ENCODE results near the gene GPA33. TPM values are rescaled to one million over a fixed set of nuclear protein-coding genes. Genes with fewer than 3 reads are reported as not detected.

GPA33 gene
- total and polyA plus RNA-seq, 4 donors, result 0.26 to 1.5 (median 0.70) TPM

- peaks cover 0 to 2% (median 0%) of the 10 kb centered on the region in 4 donors for H3K9me3 ChIP-seq (ENCODE audit: control insufficient read depth in 4 of 4, insufficient read depth in 3 of 4, low read length in 3 of 4)
- H3K27ac ChIP-seq (ENCODE audit: low read depth in 1 of 2, low read length in 1 of 2), result peak overlapping the region in 1 of 2 donors; percentile 69
- no peaks in the 10 kb centered on the region for H3K36me3 ChIP-seq (ENCODE audit: control insufficient read depth in 4 of 4, insufficient read depth in 4 of 4, low read length in 4 of 4)
- TF ChIP-seq, protein P1, sequence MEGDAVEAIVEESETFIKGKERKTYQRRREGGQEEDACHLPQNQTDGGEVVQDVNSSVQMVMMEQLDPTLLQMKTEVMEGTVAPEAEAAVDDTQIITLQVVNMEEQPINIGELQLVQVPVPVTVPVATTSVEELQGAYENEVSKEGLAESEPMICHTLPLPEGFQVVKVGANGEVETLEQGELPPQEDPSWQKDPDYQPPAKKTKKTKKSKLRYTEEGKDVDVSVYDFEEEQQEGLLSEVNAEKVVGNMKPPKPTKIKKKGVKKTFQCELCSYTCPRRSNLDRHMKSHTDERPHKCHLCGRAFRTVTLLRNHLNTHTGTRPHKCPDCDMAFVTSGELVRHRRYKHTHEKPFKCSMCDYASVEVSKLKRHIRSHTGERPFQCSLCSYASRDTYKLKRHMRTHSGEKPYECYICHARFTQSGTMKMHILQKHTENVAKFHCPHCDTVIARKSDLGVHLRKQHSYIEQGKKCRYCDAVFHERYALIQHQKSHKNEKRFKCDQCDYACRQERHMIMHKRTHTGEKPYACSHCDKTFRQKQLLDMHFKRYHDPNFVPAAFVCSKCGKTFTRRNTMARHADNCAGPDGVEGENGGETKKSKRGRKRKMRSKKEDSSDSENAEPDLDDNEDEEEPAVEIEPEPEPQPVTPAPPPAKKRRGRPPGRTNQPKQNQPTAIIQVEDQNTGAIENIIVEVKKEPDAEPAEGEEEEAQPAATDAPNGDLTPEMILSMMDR (IDR thresholded peaks at IDR 0.05; ENCODE audit: control extremely low read depth, extremely low read depth), result no peak
- no peak overlapping the region for H3K9ac ChIP-seq (ENCODE audit: insufficient read depth in 1 of 2, low read length in 2 of 2)
- H3K4me1 ChIP-seq (ENCODE audit: control insufficient read depth in 5 of 5, insufficient read depth in 5 of 5, low read length in 5 of 5), result peaks cover 0 to 20% (median 0%) of the 10 kb centered on the region in 5 donors
- ATAC-seq (ENCODE audit: insufficient read depth, low FRiP score) (no peak), DNase-seq (no peak)
- no peaks in the 10 kb centered on the region for H3K27me3 ChIP-seq (ENCODE audit: control insufficient read depth in 3 of 3, insufficient read depth in 3 of 3, low read length in 2 of 3)
- no peak overlapping the region for H3K4me3 ChIP-seq
Measured at GRCh38 chr1:167107456-167107855, 17.3 kb upstream of the GPA33 start.

GRCh38 chr1:167106119-167106461 lies 15.9 kb upstream of the GPA33 start:
- Histone ChIP-seq H3K9me3 (ENCODE audit: control insufficient read depth in 4 of 4, insufficient read depth in 3 of 4, low read length in 3 of 4) (peaks cover 0 to 2% (median 0%) of the 10 kb centered on the region in 4 donors), H3K27ac (ENCODE audit: low read depth in 1 of 2, low read length in 1 of 2) (peak overlapping the region in 1 of 2 donors; percentile 12), H3K36me3 (ENCODE audit: control insufficient read depth in 4 of 4, insufficient read depth in 4 of 4, low read length in 4 of 4) (no peaks in the 10 kb centered on the region), H3K4me3 (no peak overlapping the region), H3K27me3 (ENCODE audit: control insufficient read depth in 3 of 3, insufficient read depth in 3 of 3, low read length in 2 of 3) (no peaks in the 10 kb centered on the region), H3K9ac (ENCODE audit: insufficient read depth in 1 of 2, low read length in 2 of 2) (no peak overlapping the region), H3K4me1 (ENCODE audit: control insufficient read depth in 5 of 5, insufficient read depth in 5 of 5, low read length in 5 of 5) (peaks cover 0 to 20% (median 0%) of the 10 kb centered on the region in 5 donors)
- WGBS, 2 donors, result 77 to 78% methylated on average over 4 of the region's 4 CpGs
- ATAC-seq (ENCODE audit: insufficient read depth, low FRiP score), result no peak
- DNase-seq, result no peak
- TF ChIP-seq, protein P1 (IDR thresholded peaks at IDR 0.05; ENCODE audit: control extremely low read depth, extremely low read depth), result no peak

- TF ChIP-seq, protein P1 (IDR thresholded peaks at IDR 0.05; ENCODE audit: control extremely low read depth, extremely low read depth), result no peak
- DNase-seq (no peak), ATAC-seq (ENCODE audit: insufficient read depth, low FRiP score) (no peak)
- Histone ChIP-seq H3K36me3 (ENCODE audit: control insufficient read depth in 4 of 4, insufficient read depth in 4 of 4, low read length in 4 of 4) (no peaks in the 10 kb centered on the region), H3K9ac (ENCODE audit: insufficient read depth in 1 of 2, low read length in 2 of 2) (no peak overlapping the region), H3K9me3 (ENCODE audit: control insufficient read depth in 4 of 4, insufficient read depth in 3 of 4, low read length in 3 of 4) (peaks cover 0 to 2% (median 0%) of the 10 kb centered on the region in 4 donors), H3K27me3 (ENCODE audit: control insufficient read depth in 3 of 3, insufficient read depth in 3 of 3, low read length in 2 of 3) (no peaks in the 10 kb centered on the region), H3K4me1 (ENCODE audit: control insufficient read depth in 5 of 5, insufficient read depth in 5 of 5, low read length in 5 of 5) (peaks cover 0 to 20% (median 0%) of the 10 kb centered on the region in 5 donors), H3K4me3 (no peak overlapping the region), H3K27ac (ENCODE audit: low read depth in 1 of 2, low read length in 1 of 2) (peak overlapping the region in 1 of 2 donors; percentile 29)
- WGBS, 2 donors, result 20 to 43% methylated on average over 12 of the region's 12 CpGs
Measured at GRCh38 chr1:167105271-167106118, 15.3 kb upstream of the GPA33 start.
